Chondrocyte (in vitro differentiated cells): Measurements from ENCODE around the gene USH2A. TPM values are rescaled to one million over a fixed set of nuclear protein-coding genes. Genes with fewer than 3 reads are reported as not detected.

Experiments
- DNase-seq: peaks from one replicate; pipeline ENCODE4 v3.0.0; 2021; ENCODE audit warnings: mixed read lengths, low spot score
- H3K27ac Mint-ChIP-seq: one replicate; pipeline ENCODE4 v1.8.0; 2021; ENCODE audit warnings: mild to moderate bottlenecking, moderate library complexity, mixed read lengths; ENCODE audit not compliant: unreplicated experiment
- H3K27me3 Mint-ChIP-seq: 2 replicates; pipeline ENCODE4 v1.8.0; 2021; ENCODE audit warnings: low read depth, mixed read lengths
- H3K36me3 Mint-ChIP-seq: 2 replicates; pipeline ENCODE4 v1.8.0; 2021; ENCODE audit warnings: low read depth, mixed read lengths
- H3K4me1 Mint-ChIP-seq: 2 replicates; pipeline ENCODE4 v1.8.0; 2021; ENCODE audit warnings: low read depth, mild to moderate bottlenecking, mixed read lengths
- H3K4me3 Mint-ChIP-seq: one replicate; pipeline ENCODE4 v1.8.0; 2021; ENCODE audit warnings: mild to moderate bottlenecking, moderate library complexity, mixed read lengths; ENCODE audit not compliant: unreplicated experiment
- H3K9me3 Mint-ChIP-seq: 2 replicates; pipeline ENCODE4 v1.8.0; 2021; ENCODE audit warnings: low read depth, mixed read lengths
- CTCF ChIP-seq: fragments of 200-600 bp; sonication (generic); IDR thresholded peaks from 2 replicates; pipeline ENCODE4 v1.5.0; 2021; ENCODE audit warnings: antibody characterized with exemption, mild to moderate bottlenecking, moderate library complexity
- total RNA-seq: library from RNA; stranded (reverse); gene quantifications from 3 replicates; pipeline ENCODE4 v1.2.1, GENCODE V29; 2021

The USH2A gene
- total RNA-seq, 1 donor from 2014 or later, result not detected

GRCh38 chr1:215776336-215776735 lies 646.9 kb downstream of the USH2A start:
- no peaks in the 10 kb centered on the region for H3K36me3 Mint-ChIP-seq
- no peaks in the 10 kb centered on the region for H3K4me1 Mint-ChIP-seq
- no peaks in the 10 kb centered on the region for H3K9me3 Mint-ChIP-seq
- no peak overlapping the region for H3K27ac Mint-ChIP-seq
- no peak for TF ChIP-seq CTCF
- peaks cover 12% of the 10 kb centered on the region for H3K27me3 Mint-ChIP-seq
- H3K4me3 Mint-ChIP-seq, result no peak overlapping the region
- DNase-seq, result no peak

GRCh38 chr1:215772151-215772550 lies 651.1 kb downstream of the USH2A start:
- H3K27ac Mint-ChIP-seq, result no peak overlapping the region
- H3K4me3 Mint-ChIP-seq, result no peak overlapping the region
- no peaks in the 10 kb centered on the region for H3K9me3 Mint-ChIP-seq
- H3K4me1 Mint-ChIP-seq, result no peaks in the 10 kb centered on the region
- no peak for DNase-seq
- peaks cover 7% of the 10 kb centered on the region for H3K27me3 Mint-ChIP-seq
- no peaks in the 10 kb centered on the region for H3K36me3 Mint-ChIP-seq
- no peak for TF ChIP-seq CTCF

- Mint-ChIP-seq H3K4me3 (no peak overlapping the region), H3K27ac (no peak overlapping the region), H3K9me3 (no peaks in the 10 kb centered on the region), H3K27me3 (peaks cover 13% of the 10 kb centered on the region), H3K4me1 (no peaks in the 10 kb centered on the region), H3K36me3 (no peaks in the 10 kb centered on the region)
- TF ChIP-seq CTCF, result no peak
- no peak for DNase-seq
Observed at GRCh38 chr1:215768303-215768702, 654.9 kb downstream of the USH2A start.

- no peak for TF ChIP-seq CTCF
- H3K27ac Mint-ChIP-seq, result no peak overlapping the region
- DNase-seq, result no peak
- no peaks in the 10 kb centered on the region for H3K4me1 Mint-ChIP-seq
- peaks cover 16% of the 10 kb centered on the region for H3K27me3 Mint-ChIP-seq
- H3K4me3 Mint-ChIP-seq, result no peak overlapping the region
- H3K9me3 Mint-ChIP-seq, result no peaks in the 10 kb centered on the region
- no peaks in the 10 kb centered on the region for H3K36me3 Mint-ChIP-seq
Observed at GRCh38 chr1:215767761-215768160, 655.5 kb downstream of the USH2A start.

GRCh38 chr1:215766521-215766920 lies 656.7 kb downstream of the USH2A start:
- Mint-ChIP-seq H3K27me3 (peaks cover 15% of the 10 kb centered on the region), H3K27ac (no peak overlapping the region), H3K9me3 (no peaks in the 10 kb centered on the region), H3K4me1 (no peaks in the 10 kb centered on the region), H3K4me3 (no peak overlapping the region), H3K36me3 (no peaks in the 10 kb centered on the region)
- no peak for TF ChIP-seq CTCF
- no peak for DNase-seq
